Right lobe of liver (tissue), 4 donors: ENCODE data around the gene BIVM.

Experiments
- POLR2A ChIP-seq: fragments of 450-650 bp; IDR thresholded peaks from one replicate; pipeline ENCODE4 v1.6.1; 2017; ENCODE audit warnings: antibody characterized with exemption, mild to moderate bottlenecking
- TF ChIP-seq, protein P1 (sequence below), 4 donors: fragments of 200-600 bp in 3 of 4; fragments of 450-650 bp in 1 of 4; IDR thresholded peaks; one replicate each; pipeline versions ENCODE4 v1.5.1 to v1.8.0; 2016 to 2022; ENCODE audit warnings: antibody characterized with exemption in 4 of 4, mild to moderate bottlenecking in 2 of 4
- donor health status: DM: no; HTN: no; CAD: no.
- donor health status: DM: no; HTN: no; CAD: no.
- donor health status: DM: no; HTN: yes; CAD: no.

DNA sequence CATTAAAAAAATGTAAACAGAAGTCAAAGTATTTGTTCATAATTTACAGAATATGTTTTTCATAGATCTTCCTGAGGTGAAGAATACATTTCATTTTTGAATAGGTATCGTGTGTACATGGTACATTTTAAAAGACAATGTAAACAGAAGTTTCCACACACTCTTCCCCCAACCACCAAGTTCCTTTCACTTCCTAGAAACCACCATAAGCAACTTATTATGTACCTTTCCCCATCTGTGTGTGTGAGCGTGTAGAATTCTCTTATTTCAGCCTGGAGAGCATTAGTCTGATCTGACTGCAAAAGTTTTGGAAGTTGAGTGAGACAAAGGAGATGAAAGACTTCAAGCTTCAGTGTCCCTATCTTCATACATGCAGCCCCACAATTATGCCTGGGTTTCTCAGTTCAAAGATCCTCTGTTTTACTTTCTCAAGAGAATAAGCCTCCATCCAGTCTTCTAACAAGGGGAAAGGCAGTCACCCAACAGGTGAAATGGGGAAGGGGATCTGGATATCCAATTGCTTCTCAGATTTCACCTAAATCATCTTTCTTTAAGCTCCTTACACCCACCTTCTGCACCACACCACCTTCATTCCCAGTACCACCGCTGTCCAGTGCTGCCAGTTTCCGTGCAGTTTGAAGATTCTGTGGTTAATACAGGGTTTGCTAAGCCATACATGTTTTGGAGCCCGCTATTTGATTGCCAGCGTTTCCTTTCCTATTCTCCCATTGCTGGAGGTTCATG, 27.4 kb upstream of the BIVM start:
- TF ChIP-seq, protein P1, sequence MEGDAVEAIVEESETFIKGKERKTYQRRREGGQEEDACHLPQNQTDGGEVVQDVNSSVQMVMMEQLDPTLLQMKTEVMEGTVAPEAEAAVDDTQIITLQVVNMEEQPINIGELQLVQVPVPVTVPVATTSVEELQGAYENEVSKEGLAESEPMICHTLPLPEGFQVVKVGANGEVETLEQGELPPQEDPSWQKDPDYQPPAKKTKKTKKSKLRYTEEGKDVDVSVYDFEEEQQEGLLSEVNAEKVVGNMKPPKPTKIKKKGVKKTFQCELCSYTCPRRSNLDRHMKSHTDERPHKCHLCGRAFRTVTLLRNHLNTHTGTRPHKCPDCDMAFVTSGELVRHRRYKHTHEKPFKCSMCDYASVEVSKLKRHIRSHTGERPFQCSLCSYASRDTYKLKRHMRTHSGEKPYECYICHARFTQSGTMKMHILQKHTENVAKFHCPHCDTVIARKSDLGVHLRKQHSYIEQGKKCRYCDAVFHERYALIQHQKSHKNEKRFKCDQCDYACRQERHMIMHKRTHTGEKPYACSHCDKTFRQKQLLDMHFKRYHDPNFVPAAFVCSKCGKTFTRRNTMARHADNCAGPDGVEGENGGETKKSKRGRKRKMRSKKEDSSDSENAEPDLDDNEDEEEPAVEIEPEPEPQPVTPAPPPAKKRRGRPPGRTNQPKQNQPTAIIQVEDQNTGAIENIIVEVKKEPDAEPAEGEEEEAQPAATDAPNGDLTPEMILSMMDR (IDR thresholded peaks at IDR 0.05): no peak
- TF ChIP-seq POLR2A: no peak
